Panc1 (cell line): ENCODE results near the gene CEMIP.

Experiments
- CTCF ChIP-seq: fragments of 450-650 bp; IDR thresholded peaks from 2 replicates; pipeline ENCODE4 v1.5.1; 2017; ENCODE audit warnings: mild to moderate bottlenecking
- POLR2AphosphoS5 ChIP-seq: IDR thresholded peaks from 2 replicates; pipeline ENCODE4 v1.6.1; 2012; ENCODE audit warnings: mild to moderate bottlenecking, low read depth, low read length, moderate library complexity
- TCF7L2 ChIP-seq: IDR thresholded peaks from 2 replicates; pipeline ENCODE4 v1.6.1; 2011; ENCODE audit warnings: mild to moderate bottlenecking, low read depth, low read length, inconsistent platforms

GRCh38 chr15:80834906-80835305, 55.7 kb downstream of the CEMIP start:
- TF ChIP-seq CTCF (no peak), POLR2AphosphoS5 (no peak), TCF7L2 (no peak)
